GM19467 (cell line): ENCODE data around the gene PRDM16.

Experiments used
- ATAC-seq: cut with Tn5 transposase; IDR thresholded peaks from one replicate; pipeline ENCODE4 v1.9.1; 2021; ENCODE audit warnings: mild to moderate bottlenecking, moderate library complexity; ENCODE audit not compliant: unreplicated experiment

Gene PRDM16

DNA sequence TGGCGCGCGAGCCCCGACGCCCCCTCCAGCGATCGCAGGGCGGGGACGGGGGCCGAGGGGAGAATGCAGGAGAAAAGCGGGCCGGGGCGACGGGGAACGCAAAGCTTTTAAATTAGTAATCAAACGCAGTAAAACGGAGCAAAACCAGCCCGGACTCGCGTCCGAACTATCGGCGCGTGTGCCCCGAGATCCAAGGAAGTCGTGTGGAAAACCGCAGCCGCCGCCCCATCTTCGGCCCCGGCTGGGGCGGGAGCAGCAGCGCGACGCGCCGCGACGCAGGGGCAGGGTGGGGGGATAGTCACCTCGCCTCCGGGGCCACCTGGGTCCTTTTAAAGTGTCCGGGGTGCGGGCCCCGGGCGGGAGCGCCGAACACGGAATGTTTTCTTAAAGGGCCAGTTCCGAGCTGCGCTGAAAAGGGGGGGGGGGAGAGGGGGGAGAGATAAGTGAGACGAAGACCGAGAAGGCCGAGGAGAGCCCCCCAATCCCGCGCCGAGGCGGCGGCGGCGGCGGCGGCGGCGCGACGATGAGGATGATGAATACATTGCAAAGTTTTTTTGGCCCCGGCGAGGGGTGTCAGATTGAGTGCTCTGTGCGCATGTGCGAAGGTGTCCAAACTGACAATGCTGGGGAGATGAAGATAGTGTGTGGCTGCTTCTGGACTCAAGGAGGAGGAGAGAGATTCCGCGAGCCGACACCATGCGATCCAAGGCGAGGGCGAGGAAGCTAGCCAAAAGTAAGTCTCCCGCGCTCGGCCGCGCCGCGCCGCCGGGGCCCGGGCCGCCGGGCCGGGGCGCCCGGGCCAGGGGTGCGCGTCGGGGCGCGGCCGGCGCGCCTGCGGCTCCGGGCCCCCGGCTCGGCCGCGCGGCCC, at the start of gene PRDM16:
PRDM16 (plus strand) TSS at position 640 of the 868 bp plus-strand sequence; CDS start at position 697, 57 bp downstream.
- ATAC-seq = no peak

DNA sequence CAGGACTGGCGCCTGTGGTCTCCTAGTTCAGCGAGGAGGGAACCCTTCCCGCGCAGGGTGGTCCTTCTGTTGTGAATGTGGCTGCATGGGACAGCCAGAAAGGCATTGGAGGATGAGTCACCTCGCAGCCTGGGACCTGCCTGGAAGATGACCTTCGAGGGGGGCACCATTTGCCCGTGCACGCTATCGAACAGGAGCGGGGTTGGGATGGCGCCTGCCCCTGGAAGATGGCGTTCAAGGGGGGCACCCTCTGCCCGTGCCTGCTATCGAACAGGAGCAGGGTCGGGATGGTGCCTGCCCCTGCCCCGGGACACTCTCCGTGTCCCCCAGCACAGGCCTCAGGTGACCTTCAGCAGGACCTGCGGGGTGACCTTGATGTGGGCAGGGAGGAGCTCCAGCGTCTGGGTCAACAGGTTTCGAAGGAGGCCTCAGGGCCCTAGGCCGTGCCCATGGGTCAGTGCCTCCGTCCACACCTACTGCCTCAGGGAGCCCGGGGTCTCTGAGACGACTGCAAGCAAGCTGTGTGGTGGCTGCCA, 49.4 kb upstream of the PRDM16 start:
- ATAC-seq = no peak

- no peak for ATAC-seq
Measured at GRCh38 chr1:3020263-3020909, 48.6 kb upstream of the PRDM16 start.

- ATAC-seq = no peak
Measured at GRCh38 chr1:3021233-3021671, 47.8 kb upstream of the PRDM16 start, which contains the start of gene ACTRT2. TSS of gene ACTRT2 (plus strand) at chr1:3021467. CDS start at chr1:3021687, 220 bp downstream.

DNA sequence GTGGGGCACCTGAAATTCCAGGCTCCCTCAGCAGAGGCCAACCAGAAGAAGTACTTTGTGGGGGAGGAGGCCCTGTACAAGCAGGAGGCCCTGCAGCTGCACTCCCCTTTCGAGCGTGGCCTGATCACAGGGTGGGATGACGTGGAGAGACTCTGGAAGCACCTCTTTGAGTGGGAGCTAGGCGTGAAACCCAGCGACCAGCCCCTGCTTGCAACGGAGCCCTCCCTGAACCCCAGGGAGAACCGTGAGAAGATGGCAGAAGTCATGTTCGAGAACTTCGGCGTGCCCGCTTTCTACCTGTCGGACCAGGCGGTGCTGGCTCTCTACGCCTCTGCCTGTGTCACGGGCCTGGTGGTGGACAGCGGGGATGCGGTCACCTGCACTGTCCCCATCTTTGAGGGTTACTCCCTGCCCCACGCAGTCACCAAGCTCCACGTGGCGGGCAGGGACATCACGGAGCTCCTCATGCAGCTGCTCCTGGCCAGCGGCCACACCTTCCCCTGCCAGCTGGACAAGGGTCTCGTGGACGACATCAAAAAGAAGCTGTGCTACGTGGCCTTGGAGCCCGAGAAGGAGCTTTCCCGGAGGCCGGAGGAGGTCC, 47.1 kb upstream of the PRDM16 start:
- ATAC-seq = no peak

GRCh38 chr1:3022511-3022973, 46.5 kb upstream of the PRDM16 start:
- ATAC-seq = no peak

DNA sequence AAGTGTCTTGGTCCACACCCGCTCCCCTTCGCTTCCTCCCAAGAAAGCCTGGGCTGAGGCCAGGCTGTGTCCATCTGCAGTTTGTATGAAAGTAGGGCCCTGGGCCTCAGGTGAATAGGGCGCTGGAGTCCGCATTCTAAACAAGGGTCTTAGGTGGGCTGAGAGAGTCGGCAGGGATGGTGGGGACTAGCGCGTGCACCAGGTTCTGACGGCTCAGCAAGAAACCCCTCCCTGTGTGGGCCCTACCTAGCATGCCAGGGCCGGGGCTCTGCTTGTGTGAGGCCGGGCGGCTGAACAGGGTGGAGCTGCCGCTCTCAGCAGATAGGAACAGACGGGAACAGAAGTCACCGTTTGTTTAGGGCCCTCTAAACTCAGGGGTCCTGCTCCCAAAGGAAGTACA, 46.0 kb upstream of the PRDM16 start:
- no peak for ATAC-seq

- no peak for ATAC-seq
Measured at GRCh38 chr1:3024019-3024418, 45.0 kb upstream of the PRDM16 start.

GRCh38 chr1:3024588-3024987, 44.4 kb upstream of the PRDM16 start:
- no peak for ATAC-seq

GRCh38 chr1:3026124-3026523, 42.9 kb upstream of the PRDM16 start:
- ATAC-seq = no peak

DNA sequence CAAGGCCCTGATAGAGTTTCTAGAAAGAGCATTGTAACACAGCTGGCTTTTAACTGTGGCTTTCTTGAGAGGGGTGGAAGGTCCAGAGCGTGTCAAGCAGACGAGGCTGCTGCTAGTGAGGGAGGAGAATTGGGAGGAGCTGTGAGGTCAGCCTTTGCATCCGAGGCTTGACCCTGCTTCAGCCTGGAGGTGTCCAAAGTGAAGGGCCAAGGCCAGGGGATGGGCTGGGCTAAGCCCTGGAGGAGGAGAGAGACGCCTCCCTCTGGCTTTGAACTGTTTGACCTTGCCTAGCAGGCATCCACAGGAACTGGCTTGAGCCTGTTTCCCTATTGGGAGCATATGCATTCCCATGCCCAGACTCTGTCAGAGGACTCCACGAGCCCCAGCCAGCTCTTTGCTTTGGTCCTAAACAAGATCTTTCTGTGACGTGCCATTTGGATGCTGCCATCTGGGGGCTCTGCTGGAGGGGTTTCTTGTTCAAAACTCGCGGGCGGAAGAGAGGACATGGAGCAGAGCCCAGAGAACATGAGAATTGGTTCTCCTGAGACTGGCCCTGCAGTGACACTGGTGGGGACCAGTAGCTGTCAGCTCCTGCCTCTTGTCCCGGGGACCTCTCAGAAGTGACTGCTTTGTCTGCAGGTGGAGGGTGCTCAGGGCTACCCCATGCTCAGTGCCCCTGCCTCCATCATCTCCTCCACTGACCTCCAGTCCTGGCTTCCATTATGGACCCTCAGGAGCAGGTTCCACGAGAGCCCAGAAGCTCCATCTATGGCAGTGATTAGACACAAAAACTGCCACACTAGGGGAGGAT, 42.2 kb upstream of the PRDM16 start:
- no peak for ATAC-seq

DNA sequence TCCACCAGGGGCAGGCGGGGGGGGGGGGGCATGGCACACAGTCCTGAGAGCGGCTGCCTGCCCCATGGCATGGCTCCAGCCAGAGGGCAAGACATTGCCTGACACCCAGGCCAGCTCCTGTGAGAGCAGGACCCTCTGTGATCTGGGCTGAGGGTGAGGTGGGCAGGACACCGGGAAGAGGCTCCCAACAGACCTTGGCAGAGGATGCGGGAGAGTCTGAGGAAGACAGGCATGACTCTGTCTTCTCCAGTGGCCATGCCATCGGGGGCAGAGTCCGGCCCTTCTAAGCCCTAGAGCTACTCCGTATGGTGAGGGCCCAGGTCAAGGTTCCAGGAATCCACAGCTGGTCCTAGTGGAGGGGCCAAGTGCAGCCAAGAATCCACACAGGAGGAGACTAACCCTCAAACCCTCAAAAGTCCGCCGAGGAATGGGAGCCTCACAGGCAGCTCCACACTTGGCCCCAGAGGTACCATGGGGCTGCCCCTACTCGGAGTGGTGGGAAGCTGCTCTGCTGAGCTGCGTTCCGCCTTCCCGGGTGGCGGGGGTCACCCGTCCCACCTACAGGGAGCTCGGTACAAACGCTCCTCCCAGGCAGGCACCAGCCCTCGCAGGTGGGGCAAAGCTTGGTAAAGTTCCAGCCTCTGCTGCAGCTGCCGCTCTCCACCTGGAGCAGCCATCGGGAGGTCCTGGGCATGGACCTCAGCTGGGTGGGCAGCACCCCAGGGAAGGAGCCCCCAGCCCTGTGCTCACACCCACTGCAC, 41.2 kb upstream of the PRDM16 start:
- ATAC-seq = no peak

DNA sequence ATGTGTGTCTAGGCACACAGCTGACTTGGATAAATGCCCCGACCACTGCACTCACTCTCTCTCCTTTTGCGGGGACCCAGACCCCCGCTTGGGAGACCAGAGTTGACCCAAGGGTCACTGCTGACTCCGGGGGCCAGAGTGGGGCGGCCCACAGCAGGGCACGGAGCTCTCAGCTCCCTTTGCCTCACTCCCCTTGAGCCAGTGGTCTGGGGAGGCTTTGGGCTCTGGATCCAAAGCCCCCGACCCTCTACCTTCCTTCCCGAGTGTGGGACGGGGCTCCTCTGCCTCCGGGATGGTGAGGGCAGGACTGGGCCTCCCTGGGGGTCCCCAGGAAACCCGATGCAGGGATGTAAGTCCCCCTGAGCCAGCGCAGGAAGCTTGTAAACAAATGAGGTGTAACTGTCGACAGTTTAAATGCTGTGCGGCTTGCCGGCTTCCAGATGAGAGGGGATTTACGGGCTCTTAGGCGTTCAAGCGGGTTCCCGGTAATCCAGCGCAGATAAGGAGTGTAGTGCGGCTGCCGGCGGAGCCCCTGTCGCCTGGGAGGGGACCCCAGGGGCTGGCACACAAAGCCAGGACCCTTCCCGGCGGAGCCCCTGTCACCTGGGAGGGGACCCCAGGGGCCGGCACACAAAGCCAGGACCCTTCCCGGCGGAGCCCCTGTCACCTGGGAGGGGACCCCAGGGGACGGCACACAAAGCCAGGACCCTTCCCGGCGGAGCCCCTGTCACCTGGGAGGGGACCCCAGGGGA, 40.3 kb upstream of the PRDM16 start:
- ATAC-seq = no peak

DNA sequence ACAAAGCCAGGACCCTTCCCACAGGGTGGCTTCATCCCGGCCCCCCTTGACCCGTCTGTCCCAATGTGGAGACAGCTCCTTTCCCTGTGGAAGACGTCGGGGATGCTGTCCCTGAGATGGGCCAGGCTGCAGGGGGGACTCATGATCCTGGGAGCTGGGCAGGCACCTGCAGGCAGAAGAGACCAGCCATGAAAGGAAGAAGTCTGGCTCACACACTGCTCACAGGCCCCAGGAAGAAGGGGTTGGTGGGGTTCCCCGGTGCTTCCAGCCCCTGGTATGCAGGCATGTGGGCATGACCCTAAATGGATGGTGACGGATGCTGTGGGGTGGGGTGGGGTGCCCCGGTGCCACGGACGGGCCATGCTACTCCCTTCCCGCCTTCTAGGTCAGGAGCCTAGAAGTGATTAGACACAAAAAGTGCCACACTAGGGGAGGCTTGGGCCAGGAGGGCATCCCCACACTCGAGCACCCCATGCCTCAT, 39.5 kb upstream of the PRDM16 start:
- ATAC-seq = no peak

DNA sequence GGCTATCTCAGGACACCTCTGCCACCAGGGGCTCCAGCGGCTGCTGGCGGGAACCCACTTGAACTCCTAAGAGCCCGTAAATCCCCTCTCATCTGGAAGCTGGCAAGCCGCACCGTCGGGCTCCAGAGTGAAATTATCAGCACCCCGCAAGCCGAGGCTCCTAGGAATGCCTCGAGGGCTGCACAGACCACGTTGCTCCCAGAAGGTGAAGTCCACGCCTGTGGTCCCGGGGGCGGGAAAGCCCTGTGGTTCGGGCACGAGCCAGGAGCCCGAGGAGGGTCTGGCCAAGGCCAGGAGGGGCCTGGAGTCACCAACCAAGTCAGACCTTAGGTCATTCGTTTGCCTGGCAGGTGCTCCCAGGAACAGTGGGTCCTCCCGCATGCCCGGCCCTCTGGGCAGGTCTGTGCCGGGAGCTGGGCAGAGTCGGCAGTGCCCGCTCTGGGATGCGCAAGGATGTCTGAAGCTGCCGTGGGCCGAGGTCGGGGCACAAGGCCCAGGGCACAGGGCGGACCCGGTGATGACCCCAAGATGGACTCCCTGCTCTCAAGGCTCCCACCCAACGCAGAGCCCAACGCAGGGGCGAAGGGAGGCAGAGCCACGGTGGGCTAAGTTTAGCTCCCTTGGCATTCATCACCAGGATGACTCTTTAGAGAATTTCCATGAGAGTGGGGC, 38.9 kb upstream of the PRDM16 start:
- ATAC-seq = no peak

- no peak for ATAC-seq
Measured at GRCh38 chr1:3030663-3031381, 38.2 kb upstream of the PRDM16 start.

- ATAC-seq = no peak
Measured at GRCh38 chr1:3031401-3032221, 37.4 kb upstream of the PRDM16 start.
